ENCODE data around the gene HNRNPA3.

- TF ChIP-seq EZH2 (IDR thresholded peaks at IDR 0.05): no peak
- TF ChIP-seq CTCF (IDR thresholded peaks at IDR 0.05): no peak
- no peak for TF ChIP-seq EZH2phosphoT487 (IDR thresholded peaks at IDR 0.05)
Observed at GRCh38 chr2:177204417-177204816, 8.2 kb upstream of the HNRNPA3 start.
